Measurements from ENCODE around the gene CST9L. TPM values are rescaled to one million over a fixed set of nuclear protein-coding genes. Genes with fewer than 3 reads are reported as not detected.
A peak's percentile ranks its signal among the peaks of the same experiment; 100 is the strongest.

CST9L gene
- total and polyA plus RNA-seq, 2 donors from 2014 or later: not detected

DNA sequence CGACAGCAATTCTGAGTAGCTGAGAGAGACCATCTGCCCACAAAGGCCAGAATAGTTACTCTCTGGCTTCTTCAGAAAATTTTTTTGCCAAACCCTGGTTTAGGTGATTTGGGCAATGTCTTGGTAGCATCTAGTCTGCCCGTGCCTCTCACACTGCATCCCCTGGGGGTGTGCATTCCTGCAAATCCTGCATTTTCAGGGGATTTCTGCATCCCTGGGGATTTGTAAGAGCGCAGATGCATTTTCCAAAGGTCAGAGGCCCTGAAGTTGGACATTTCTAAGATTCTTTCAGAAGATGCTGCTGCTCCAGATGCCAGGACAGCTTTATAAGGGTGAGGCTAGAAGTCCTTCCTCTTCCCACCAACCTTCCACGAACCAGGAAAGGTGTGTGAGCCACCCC is 33.4 kb upstream of the CST9L start:
- H3K4me1 ChIP-seq (ENCODE audit: control insufficient read depth in 2 of 3, insufficient read depth in 2 of 3, low read depth in 1 of 3, low read length in 3 of 3): no peaks in the 10 kb centered on the region
- intact Hi-C loops (cut with DNase I): no loop called here
- no peak for FAIRE-seq

DNA sequence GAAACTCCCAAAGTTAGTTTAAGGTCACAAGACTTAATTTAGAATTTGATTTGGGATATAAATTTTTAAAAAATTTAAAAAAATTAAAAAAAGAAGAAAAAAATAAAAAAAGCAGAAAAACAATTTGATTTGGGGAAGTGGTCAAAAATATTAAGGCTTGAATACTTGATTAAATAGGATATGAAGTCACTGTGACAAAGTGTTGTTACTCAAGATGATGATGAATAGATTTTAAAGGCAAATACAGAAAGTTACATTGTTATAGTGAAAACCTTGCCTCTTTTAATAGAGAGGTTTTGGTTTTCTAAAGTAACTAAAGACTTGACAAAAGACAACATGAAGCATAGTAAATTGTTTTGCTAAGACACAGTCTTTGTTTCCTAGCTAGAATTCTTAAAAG is 30.2 kb upstream of the CST9L start:
- no peak for DNase-seq
- Histone ChIP-seq H3K4me3 (ENCODE audit: low read length in 3 of 3) (no peak overlapping the region), H3K4me1 (ENCODE audit: control insufficient read depth in 2 of 3, insufficient read depth in 2 of 3, low read depth in 1 of 3, low read length in 3 of 3) (no peaks in the 10 kb centered on the region), H3K27me3 (ENCODE audit: control insufficient read depth, insufficient read depth, low read length) (no peaks in the 10 kb centered on the region), H3K27ac (ENCODE audit: low read depth in 2 of 2, low read length in 2 of 2) (no peak overlapping the region), H3K9me3 (ENCODE audit: control insufficient read depth in 2 of 3, insufficient read depth in 1 of 3, low read length in 3 of 3) (no peaks in the 10 kb centered on the region), H3K36me3 (ENCODE audit: control insufficient read depth in 2 of 3, insufficient read depth in 3 of 3, low read length in 3 of 3) (no peaks in the 10 kb centered on the region), H3K9ac (ENCODE audit: low read length in 3 of 3) (no peak overlapping the region)
- TF ChIP-seq, protein P1, sequence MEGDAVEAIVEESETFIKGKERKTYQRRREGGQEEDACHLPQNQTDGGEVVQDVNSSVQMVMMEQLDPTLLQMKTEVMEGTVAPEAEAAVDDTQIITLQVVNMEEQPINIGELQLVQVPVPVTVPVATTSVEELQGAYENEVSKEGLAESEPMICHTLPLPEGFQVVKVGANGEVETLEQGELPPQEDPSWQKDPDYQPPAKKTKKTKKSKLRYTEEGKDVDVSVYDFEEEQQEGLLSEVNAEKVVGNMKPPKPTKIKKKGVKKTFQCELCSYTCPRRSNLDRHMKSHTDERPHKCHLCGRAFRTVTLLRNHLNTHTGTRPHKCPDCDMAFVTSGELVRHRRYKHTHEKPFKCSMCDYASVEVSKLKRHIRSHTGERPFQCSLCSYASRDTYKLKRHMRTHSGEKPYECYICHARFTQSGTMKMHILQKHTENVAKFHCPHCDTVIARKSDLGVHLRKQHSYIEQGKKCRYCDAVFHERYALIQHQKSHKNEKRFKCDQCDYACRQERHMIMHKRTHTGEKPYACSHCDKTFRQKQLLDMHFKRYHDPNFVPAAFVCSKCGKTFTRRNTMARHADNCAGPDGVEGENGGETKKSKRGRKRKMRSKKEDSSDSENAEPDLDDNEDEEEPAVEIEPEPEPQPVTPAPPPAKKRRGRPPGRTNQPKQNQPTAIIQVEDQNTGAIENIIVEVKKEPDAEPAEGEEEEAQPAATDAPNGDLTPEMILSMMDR (IDR thresholded peaks at IDR 0.05; ENCODE audit: borderline replicate concordance, extremely low read depth, insufficient read depth): no peak
- intact Hi-C loops (cut with DNase I): no loop called here
- peak; percentile 88 for FAIRE-seq

More for the DNA sequence above, 33.4 kb upstream of the CST9L start:
- Histone ChIP-seq H3K27ac (ENCODE audit: low read depth in 2 of 2, low read length in 2 of 2) (no peak overlapping the region), H3K9ac (ENCODE audit: low read length in 3 of 3) (no peak overlapping the region), H3K9me3 (ENCODE audit: control insufficient read depth in 2 of 3, insufficient read depth in 1 of 3, low read length in 3 of 3) (no peaks in the 10 kb centered on the region), H3K27me3 (ENCODE audit: control insufficient read depth, insufficient read depth, low read length) (no peaks in the 10 kb centered on the region), H3K4me3 (ENCODE audit: low read length in 3 of 3) (no peak overlapping the region), H3K36me3 (ENCODE audit: control insufficient read depth in 2 of 3, insufficient read depth in 3 of 3, low read length in 3 of 3) (no peaks in the 10 kb centered on the region)
- DNase-seq: no peak
- TF ChIP-seq, protein P1 (IDR thresholded peaks at IDR 0.05; ENCODE audit: borderline replicate concordance, extremely low read depth, insufficient read depth): no peak

DNA sequence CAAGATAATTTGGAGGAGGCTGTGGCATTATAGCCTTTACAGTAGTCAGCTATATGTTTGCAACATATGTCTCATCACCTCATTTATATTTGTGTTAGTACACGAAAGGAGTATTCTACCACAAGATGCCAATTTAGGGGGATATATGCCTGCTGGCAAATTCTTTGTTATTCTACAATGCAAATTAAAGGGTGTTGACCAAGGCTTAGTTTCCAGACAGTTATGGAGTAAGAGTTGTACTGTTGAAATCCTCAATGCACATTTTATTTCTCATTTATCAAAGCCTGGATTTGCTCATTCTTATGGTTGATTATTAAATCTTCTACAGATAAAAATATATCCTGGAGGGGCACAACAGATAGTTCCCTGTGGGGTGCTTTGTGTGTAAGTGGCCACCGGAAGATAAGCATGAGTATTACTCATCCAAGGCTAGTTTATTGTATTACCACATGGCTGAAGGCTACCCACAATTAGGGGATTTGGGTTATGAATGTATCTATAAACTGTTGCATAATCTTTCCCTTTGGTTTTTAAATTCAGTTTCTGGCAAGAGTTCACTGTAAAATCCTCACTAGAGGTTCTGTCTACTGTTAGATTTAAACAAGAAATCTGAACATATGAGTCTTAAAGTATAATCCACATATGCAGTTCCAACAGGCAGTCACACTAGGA is 28.4 kb upstream of the CST9L start:
- intact Hi-C loops (cut with DNase I): no loop called here
- H3K4me1 ChIP-seq (ENCODE audit: control insufficient read depth in 2 of 3, insufficient read depth in 2 of 3, low read depth in 1 of 3, low read length in 3 of 3): no peaks in the 10 kb centered on the region
- FAIRE-seq: no peak
- no peak for DNase-seq
- TF ChIP-seq, protein P1 (IDR thresholded peaks at IDR 0.05; ENCODE audit: borderline replicate concordance, extremely low read depth, insufficient read depth): no peak
- H3K9ac ChIP-seq (ENCODE audit: low read length in 3 of 3): no peak overlapping the region
- H3K4me3 ChIP-seq (ENCODE audit: low read length in 3 of 3): no peak overlapping the region
- no peaks in the 10 kb centered on the region for H3K36me3 ChIP-seq (ENCODE audit: control insufficient read depth in 2 of 3, insufficient read depth in 3 of 3, low read length in 3 of 3)
- H3K27me3 ChIP-seq (ENCODE audit: control insufficient read depth, insufficient read depth, low read length): no peaks in the 10 kb centered on the region
- H3K9me3 ChIP-seq (ENCODE audit: control insufficient read depth in 2 of 3, insufficient read depth in 1 of 3, low read length in 3 of 3): no peaks in the 10 kb centered on the region
- H3K27ac ChIP-seq (ENCODE audit: low read depth in 2 of 2, low read length in 2 of 2): no peak overlapping the region

DNA sequence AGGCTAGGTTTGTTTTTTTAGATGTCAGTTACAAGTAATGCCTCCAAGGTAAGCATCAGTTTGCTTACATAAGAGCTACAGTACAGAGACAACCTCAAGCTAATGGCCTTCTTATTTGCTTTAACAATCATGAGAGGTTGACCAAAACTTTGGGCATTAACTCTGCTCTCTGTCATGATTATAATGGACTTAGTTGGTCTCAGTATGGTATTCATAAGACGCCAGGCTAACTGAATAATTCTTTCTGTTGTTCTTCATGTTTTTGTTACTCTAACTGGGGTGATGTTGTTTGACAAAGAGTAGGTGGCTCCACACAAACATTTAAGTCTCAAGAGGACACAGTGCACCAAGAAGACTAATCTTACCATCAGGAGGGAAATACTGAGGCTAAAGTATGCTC is 27.7 kb upstream of the CST9L start:
- Histone ChIP-seq H3K4me1 (ENCODE audit: control insufficient read depth in 2 of 3, insufficient read depth in 2 of 3, low read depth in 1 of 3, low read length in 3 of 3) (no peaks in the 10 kb centered on the region), H3K27me3 (ENCODE audit: control insufficient read depth, insufficient read depth, low read length) (no peaks in the 10 kb centered on the region), H3K9ac (ENCODE audit: low read length in 3 of 3) (no peak overlapping the region), H3K9me3 (ENCODE audit: control insufficient read depth in 2 of 3, insufficient read depth in 1 of 3, low read length in 3 of 3) (no peaks in the 10 kb centered on the region), H3K27ac (ENCODE audit: low read depth in 2 of 2, low read length in 2 of 2) (no peak overlapping the region), H3K36me3 (ENCODE audit: control insufficient read depth in 2 of 3, insufficient read depth in 3 of 3, low read length in 3 of 3) (no peaks in the 10 kb centered on the region), H3K4me3 (ENCODE audit: low read length in 3 of 3) (no peak overlapping the region)
- DNase-seq (no peak), FAIRE-seq (no peak)
- intact Hi-C loops (cut with DNase I): no loop called here
- TF ChIP-seq, protein P1 (IDR thresholded peaks at IDR 0.05; ENCODE audit: borderline replicate concordance, extremely low read depth, insufficient read depth): no peak
